Mesendoderm (in vitro differentiated cells): ENCODE measurements around the gene PTMA.
"Not testable (repeated sequence)": the region's sequence is repeated elsewhere in the genome, so short reads cannot be mapped to it uniquely, and the experiment has no call there.

Experiments
- DNase-seq: peaks from one replicate; pipeline ENCODE4 v3.0.0; 2013
- H2AK5ac ChIP-seq: 2 replicates; pipeline ENCODE4 v1.6.1; 2013; ENCODE audit warnings: low read length, inconsistent platforms
- H2BK120ac ChIP-seq: 2 replicates; pipeline ENCODE4 v1.6.1; 2013; ENCODE audit warnings: low read depth, mild to moderate bottlenecking, low read length, moderate library complexity, mixed read lengths
- H2BK15ac ChIP-seq: replicated peaks from 2 replicates; pipeline ENCODE4 v1.6.1; 2013; ENCODE audit warnings: low read depth, mild to moderate bottlenecking, moderate library complexity
- H2BK5ac ChIP-seq: 2 replicates; pipeline ENCODE4 v1.6.1; 2013; ENCODE audit warnings: low read length, inconsistent platforms
- H3K18ac ChIP-seq: 2 replicates; pipeline ENCODE4 v1.6.1; 2013; ENCODE audit warnings: mild to moderate bottlenecking, low read length, mixed read lengths
- H3K23ac ChIP-seq: one replicate; pipeline ENCODE4 v1.6.1; 2013; ENCODE audit warnings: low read length
- H3K27ac ChIP-seq: 2 replicates; pipeline ENCODE4 v1.5.1; 2013; ENCODE audit warnings: low read depth, mild to moderate bottlenecking, inconsistent platforms, low read length, moderate library complexity
- H3K27me3 ChIP-seq: 2 replicates; pipeline ENCODE4 v1.6.1; 2013; ENCODE audit warnings: low read length, control low read depth, mild to moderate bottlenecking, inconsistent platforms; ENCODE audit not compliant: insufficient read depth, poor library complexity
- H3K36me3 ChIP-seq: 2 replicates; pipeline ENCODE4 v1.6.1; 2013; ENCODE audit warnings: low read length, inconsistent platforms; ENCODE audit not compliant: control insufficient read depth, insufficient read depth
- H3K4ac ChIP-seq: one replicate; pipeline ENCODE4 v1.6.1; 2013; ENCODE audit warnings: low read depth, mild to moderate bottlenecking, low read length, moderate library complexity
- H3K4me1 ChIP-seq: 2 replicates; pipeline ENCODE4 v1.6.1; 2013; ENCODE audit warnings: low read depth, low read length, inconsistent platforms; ENCODE audit not compliant: control insufficient read depth
- H3K4me2 ChIP-seq: 2 replicates; pipeline ENCODE4 v1.6.1; 2013; ENCODE audit warnings: low read length
- H3K4me3 ChIP-seq: 2 replicates; pipeline ENCODE4 v1.5.1; 2013; ENCODE audit warnings: mild to moderate bottlenecking, low read length
- H3K56ac ChIP-seq: one replicate; pipeline ENCODE4 v1.6.1; 2013; ENCODE audit warnings: low read length
- H3K79me1 ChIP-seq: 2 replicates; pipeline ENCODE4 v1.6.1; 2013; ENCODE audit warnings: low read length, inconsistent platforms
- H3K79me2 ChIP-seq: 2 replicates; pipeline ENCODE4 v1.6.1; 2013; ENCODE audit warnings: mild to moderate bottlenecking, low read length; ENCODE audit not compliant: control insufficient read depth, insufficient read depth
- H3K9ac ChIP-seq: 2 replicates; pipeline ENCODE4 v1.6.1; 2013; ENCODE audit warnings: low read length, inconsistent platforms
- H4K5ac ChIP-seq: one replicate; pipeline ENCODE4 v1.6.1; 2013; ENCODE audit warnings: low read length
- H4K8ac ChIP-seq: one replicate; pipeline ENCODE4 v1.6.1; 2013; ENCODE audit warnings: low read depth, mild to moderate bottlenecking, control low read depth, low read length, moderate library complexity
- WGBS: extraction: QIAGEN DNeasy Blood & Tissue Kit; methylation state at CpG from one replicate; pipeline ENCODE4 v1.1.7; 2013; ENCODE audit warnings: low lambda C conversion rate, missing lambda C conversion rate; ENCODE audit not compliant: insufficient coverage; ENCODE audit errors: extremely low coverage; 5-methylcytosine and 5-hydroxymethylcytosine counted together

The PTMA gene

GRCh38 chr2:231712451-231713021, 4.2 kb downstream of the PTMA start:
- not testable (repeated sequence) for DNase-seq, H2BK120ac ChIP-seq, H3K4me1 ChIP-seq, H3K23ac ChIP-seq, H2BK15ac ChIP-seq, H4K5ac ChIP-seq, H3K4ac ChIP-seq, H3K18ac ChIP-seq, H4K8ac ChIP-seq, H3K4me3 ChIP-seq, H2BK5ac ChIP-seq, H3K79me1 ChIP-seq, H2AK5ac ChIP-seq, H3K27me3 ChIP-seq
- H3K79me2 ChIP-seq, result peaks cover 48% of the 10 kb centered on the region
- H3K9ac ChIP-seq, result peak overlapping the region; percentile 99
- peak overlapping the region; percentile 83 for H3K4me2 ChIP-seq
- H3K56ac ChIP-seq, result peak overlapping the region; percentile 98
- WGBS, result no CpG with 5 or more reads among the region's 18 CpGs
- peaks cover 21% of the 10 kb centered on the region for H3K36me3 ChIP-seq
- H3K27ac ChIP-seq, result peak overlapping the region; percentile 43

- not testable (repeated sequence) for H4K8ac ChIP-seq, DNase-seq, H3K4ac ChIP-seq, H2BK120ac ChIP-seq, H2BK15ac ChIP-seq, H3K27me3 ChIP-seq, H3K27ac ChIP-seq, H2BK5ac ChIP-seq, H3K23ac ChIP-seq, H3K4me3 ChIP-seq, H4K5ac ChIP-seq, H3K4me2 ChIP-seq, H3K4me1 ChIP-seq, H3K79me1 ChIP-seq, H3K18ac ChIP-seq, H2AK5ac ChIP-seq
- H3K9ac ChIP-seq, result peak overlapping the region; percentile 24
- H3K79me2 ChIP-seq, result peaks cover 45% of the 10 kb centered on the region
- H3K36me3 ChIP-seq, result peaks cover 21% of the 10 kb centered on the region
- peak overlapping the region; percentile 42 for H3K56ac ChIP-seq
Observed at GRCh38 chr2:231713406-231713729, 5.0 kb downstream of the PTMA start.

- H3K27ac ChIP-seq, result peak overlapping the region; percentile 9
- peaks cover 7% of the 10 kb centered on the region for H3K79me1 ChIP-seq
- no CpG with 5 or more reads among the region's 15 CpGs for WGBS
Observed at GRCh38 chr2:231713730-231714638, 5.7 kb downstream of the PTMA start.

GRCh38 chr2:231714639-231715498, 6.5 kb downstream of the PTMA start:
- no peaks in the 10 kb centered on the region for H3K27me3 ChIP-seq
- H3K4me3 ChIP-seq, result no peak overlapping the region
- H3K9ac ChIP-seq, result peak overlapping the region; percentile 15
- peaks cover 21% of the 10 kb centered on the region for H3K36me3 ChIP-seq
- DNase-seq, result peak; percentile 96
- H4K8ac ChIP-seq, result no peak overlapping the region
- H3K79me2 ChIP-seq, result peaks cover 30% of the 10 kb centered on the region
- H3K27ac ChIP-seq, result peak overlapping the region; percentile 2
- no peak overlapping the region for H2BK5ac ChIP-seq
- WGBS, result no CpG with 5 or more reads among the region's 17 CpGs
- peaks cover 7% of the 10 kb centered on the region for H3K79me1 ChIP-seq
- H3K4ac ChIP-seq, result no peak overlapping the region
- H3K4me2 ChIP-seq, result no peak overlapping the region
- H3K56ac ChIP-seq, result peak overlapping the region; percentile 68
- H2BK15ac ChIP-seq, result no peak overlapping the region
- H3K23ac ChIP-seq, result peak overlapping the region; percentile 1
- no peak overlapping the region for H2BK120ac ChIP-seq
- no peak overlapping the region for H2AK5ac ChIP-seq
- H3K4me1 ChIP-seq, result peaks cover 7% of the 10 kb centered on the region
- H4K5ac ChIP-seq, result no peak overlapping the region
- H3K18ac ChIP-seq, result no peak overlapping the region

More at GRCh38 chr2:231713730-231714638, 5.7 kb downstream of the PTMA start:
- H3K4me1 ChIP-seq, result peaks cover 7% of the 10 kb centered on the region
- H2BK5ac ChIP-seq, result no peak overlapping the region
- H3K79me2 ChIP-seq, result peaks cover 39% of the 10 kb centered on the region
- no peaks in the 10 kb centered on the region for H3K27me3 ChIP-seq
- no peak overlapping the region for H3K18ac ChIP-seq
- no peak overlapping the region for H2BK15ac ChIP-seq
- H3K4ac ChIP-seq, result no peak overlapping the region
- peaks cover 21% of the 10 kb centered on the region for H3K36me3 ChIP-seq
- no peak overlapping the region for H2AK5ac ChIP-seq
- peak overlapping the region; percentile 57 for H3K56ac ChIP-seq
- no peak overlapping the region for H4K5ac ChIP-seq
- H3K4me2 ChIP-seq, result no peak overlapping the region
- no peak overlapping the region for H3K4me3 ChIP-seq
- H4K8ac ChIP-seq, result no peak overlapping the region
- peak overlapping the region; percentile 33 for H3K9ac ChIP-seq
- no peak overlapping the region for H3K23ac ChIP-seq
- H2BK120ac ChIP-seq, result no peak overlapping the region
- peak; percentile 92 for DNase-seq

- Histone ChIP-seq H4K5ac (no peak overlapping the region), H3K4me2 (no peak overlapping the region), H3K79me1 (peaks cover 7% of the 10 kb centered on the region), H3K4ac (no peak overlapping the region), H3K79me2 (peaks cover 24% of the 10 kb centered on the region), H2BK5ac (no peak overlapping the region), H3K27me3 (no peaks in the 10 kb centered on the region), H3K18ac (no peak overlapping the region), H3K36me3 (peaks cover 21% of the 10 kb centered on the region), H3K9ac (no peak overlapping the region), H3K4me3 (no peak overlapping the region), H3K27ac (no peak overlapping the region), H2AK5ac (no peak overlapping the region), H3K4me1 (peaks cover 7% of the 10 kb centered on the region), H4K8ac (no peak overlapping the region), H2BK120ac (no peak overlapping the region), H2BK15ac (no peak overlapping the region), H3K23ac (no peak overlapping the region), H3K56ac (peak overlapping the region; percentile 22)
- no CpG with 5 or more reads among the region's 5 CpGs for WGBS
- no peak for DNase-seq
Observed at GRCh38 chr2:231715499-231715837, 7.1 kb downstream of the PTMA start.
